Neural cell (in vitro differentiated cells): ENCODE data around the gene SGTA.

Experiments
- CTCF ChIP-seq: fragments of 450-650 bp; IDR thresholded peaks from 2 replicates; pipeline ENCODE4 v1.5.1; 2014; ENCODE audit warnings: antibody characterized with exemption, mild to moderate bottlenecking, moderate library complexity; ENCODE audit not compliant: poor library complexity, severe bottlenecking
- EZH2 ChIP-seq: fragments of 200-600, 300-800 bp; shearing (Covaris generic), sonication (generic); IDR thresholded peaks from 2 replicates; pipeline ENCODE4 v1.6.1; 2014; ENCODE audit warnings: antibody characterized with exemption, low read length, borderline replicate concordance, mild to moderate bottlenecking; ENCODE audit not compliant: insufficient read depth, poor library complexity, severe bottlenecking
- MXI1 ChIP-seq: fragments of 450-650 bp; conservative IDR thresholded peaks from 2 replicates; pipeline ENCODE4 v1.6.1; 2014; ENCODE audit warnings: antibody characterized with exemption, mild to moderate bottlenecking; ENCODE audit not compliant: poor library complexity, severe bottlenecking
- POLR2AphosphoS5 ChIP-seq: IDR thresholded peaks from 2 replicates; pipeline ENCODE4 v1.6.1; 2012
- REST ChIP-seq: IDR thresholded peaks from 2 replicates; pipeline ENCODE4 v1.6.1; 2012; ENCODE audit warnings: borderline replicate concordance
- TAF1 ChIP-seq: IDR thresholded peaks from 2 replicates; pipeline ENCODE4 v1.6.1; 2012; ENCODE audit warnings: low read depth

GRCh38 chr19:2740314-2740656, 42.8 kb downstream of the SGTA start:
- TF ChIP-seq POLR2AphosphoS5 (no peak), CTCF (no peak), REST (no peak), MXI1 (no peak), TAF1 (no peak), EZH2 (no peak)
